HG03565 (cell line): ENCODE measurements around the gene FAM120A.
"Not testable (repeated sequence)": the region's sequence is repeated elsewhere in the genome, so short reads cannot be mapped to it uniquely, and the experiment has no call there.

Source experiments
- ATAC-seq: cut with Tn5 transposase; IDR thresholded peaks from one replicate; pipeline ENCODE4 v1.9.1; 2021; ENCODE audit warnings: mild to moderate bottlenecking, moderate library complexity; ENCODE audit not compliant: unreplicated experiment

Gene FAM120A

GRCh38 chr9:93450945-93451815 is at the start of gene FAM120A:
Gene FAM120A (plus strand): TSS chr9:93451685. CDS start chr9:93451916, 231 bp downstream.
- ATAC-seq: peak; percentile 42

GRCh38 chr9:93406371-93406770 is 45.1 kb upstream of the FAM120A start:
- ATAC-seq: no peak

- ATAC-seq: no peak
Observed at GRCh38 chr9:93413530-93413929, 38.0 kb upstream of the FAM120A start.

GRCh38 chr9:93415176-93415690 is 36.3 kb upstream of the FAM120A start:
- ATAC-seq: no peak

GRCh38 chr9:93416530-93417235 is 34.8 kb upstream of the FAM120A start:
- no peak for ATAC-seq

- ATAC-seq: no peak
Observed at GRCh38 chr9:93417538-93417937, 33.9 kb upstream of the FAM120A start.

- ATAC-seq: no peak
Observed at GRCh38 chr9:93419023-93419422, 32.5 kb upstream of the FAM120A start.

GRCh38 chr9:93422977-93423616 is 28.4 kb upstream of the FAM120A start:
- ATAC-seq: no peak

GRCh38 chr9:93427655-93428379 is 23.7 kb upstream of the FAM120A start:
- ATAC-seq: no peak

GRCh38 chr9:93431539-93432105 is 19.9 kb upstream of the FAM120A start:
- no peak for ATAC-seq

- no peak for ATAC-seq
Observed at GRCh38 chr9:93432964-93433363, 18.5 kb upstream of the FAM120A start.

- no peak for ATAC-seq
Observed at GRCh38 chr9:93434056-93434455, 17.4 kb upstream of the FAM120A start.

- no peak for ATAC-seq
Observed at GRCh38 chr9:93435386-93435785, 16.1 kb upstream of the FAM120A start.

- ATAC-seq: no peak
Observed at GRCh38 chr9:93436218-93436617, 15.3 kb upstream of the FAM120A start.

- ATAC-seq: no peak
Observed at GRCh38 chr9:93436655-93437407, 14.7 kb upstream of the FAM120A start.

- no peak for ATAC-seq
Observed at GRCh38 chr9:93437996-93438395, 13.5 kb upstream of the FAM120A start.

GRCh38 chr9:93439301-93439700 is 12.2 kb upstream of the FAM120A start:
- not testable (repeated sequence) for ATAC-seq

- ATAC-seq: no peak
Observed at GRCh38 chr9:93440896-93441580, 10.4 kb upstream of the FAM120A start.

GRCh38 chr9:93446073-93446472 is 5.4 kb upstream of the FAM120A start:
- ATAC-seq: no peak
